B cell (primary cell): Measurements from ENCODE around the gene GATA5. TPM values are rescaled to one million over a fixed set of nuclear protein-coding genes. Genes with fewer than 3 reads are reported as not detected.

Experiments used
- ATAC-seq: fragments of 200-7000 bp; cut with Tn5 transposase; one replicate; pipeline ENCODE4 v1.10.0; 2021; ENCODE audit warnings: low read depth, mild to moderate bottlenecking, moderate number of reproducible peaks, moderate library complexity
- CTCF ChIA-PET: fragments of 350-600 bp; sonication (Branson Sonifier 250); formaldehyde crosslinking; loops from one replicate; lab custom pipeline; 2021; ENCODE audit warnings: antibody characterized with exemption, inconsistent platforms; lab: Charles Lee
- POLR2A ChIA-PET: fragments of 350-600 bp; sonication (Branson Sonifier 250); formaldehyde crosslinking; loops from one replicate; lab custom pipeline; 2021; ENCODE audit warnings: antibody characterized with exemption; lab: Charles Lee
- DNase-seq: peaks from one replicate; pipeline ENCODE4 v3.0.0; 2013
- H2AFZ ChIP-seq: 2 replicates; pipeline ENCODE4 v1.6.1; 2012; ENCODE audit warnings: mild to moderate bottlenecking, low read depth, low read length; ENCODE audit not compliant: insufficient read depth, poor library complexity, severe bottlenecking
- H3K27ac ChIP-seq, 2 donors: 1 replicate in 1 of 2; 2 replicates in 1 of 2; pipeline ENCODE4 v1.5.1; 2012 to 2013; ENCODE audit warnings: low read length in 2 of 2, mild to moderate bottlenecking in 2 of 2, moderate library complexity in 1 of 2
- H3K27me3 ChIP-seq, 4 experiments: fragments of 200-600 bp in 1 of 4; sonication (generic) in 1 of 4; replicated peaks in 1 of 4; 1 replicate in 2 of 4; 2 replicates in 2 of 4; pipeline versions ENCODE4 v1.6.1 to v1.7.0; 2013 to 2016; ENCODE audit warnings: low read length in 3 of 4, mild to moderate bottlenecking in 2 of 4, mixed read lengths in 1 of 4, moderate library complexity in 1 of 4; ENCODE audit not compliant: insufficient read depth in 4 of 4, control insufficient read depth in 3 of 4; ENCODE audit errors: control extremely low read depth in 1 of 4
- H3K36me3 ChIP-seq, 2 experiments: replicated peaks in 1 of 2; 1 replicate in 1 of 2; 2 replicates in 1 of 2; pipeline versions ENCODE4 v1.6.1 to v1.7.1; 2013; ENCODE audit warnings: low read length in 1 of 2; ENCODE audit not compliant: insufficient read depth in 2 of 2, control insufficient read depth in 1 of 2; ENCODE audit errors: control extremely low read depth in 1 of 2, extremely low read depth in 1 of 2
- H3K4me1 ChIP-seq, 2 donors: fragments of 200-600 bp in 1 of 2; sonication (generic) in 1 of 2; 1 replicate in 1 of 2; 2 replicates in 1 of 2; pipeline versions ENCODE4 v1.5.1 to v1.6.1; 2013 to 2017; ENCODE audit warnings: low read length in 2 of 2; ENCODE audit not compliant: control insufficient read depth in 2 of 2, insufficient read depth in 2 of 2
- H3K4me2 ChIP-seq: replicated peaks from 2 replicates; pipeline ENCODE3; 2012; ENCODE audit warnings: mild to moderate bottlenecking, low read depth, low read length; ENCODE audit not compliant: poor library complexity, severe bottlenecking
- H3K4me3 ChIP-seq, 5 experiments: fragments of 200-600 bp in 1 of 5; sonication (generic) in 1 of 5; 1 replicate in 3 of 5; 2 replicates in 2 of 5; pipeline versions ENCODE4 v1.5.1 to v1.7.0; 2011 to 2016; ENCODE audit warnings: low read length in 4 of 5, mild to moderate bottlenecking in 4 of 5, low read depth in 2 of 5, control low read depth in 1 of 5, moderate library complexity in 1 of 5; ENCODE audit not compliant: insufficient read depth in 1 of 5; ENCODE audit errors: control extremely low read depth in 1 of 5, extremely low read depth in 1 of 5
- H3K79me2 ChIP-seq: fragments of 200-600 bp; sonication (generic); one replicate; pipeline ENCODE4 v1.6.0; 2016; ENCODE audit warnings: low read length; ENCODE audit not compliant: control insufficient read depth, insufficient read depth
- H3K9ac ChIP-seq: fragments of 200-600 bp; sonication (generic); 2 replicates; pipeline ENCODE4 v1.6.1; 2017; ENCODE audit warnings: mild to moderate bottlenecking, low read length, moderate library complexity
- H3K9me3 ChIP-seq, 3 donors: one replicate each; pipeline versions ENCODE4 v1.6.1 to v1.7.1; 2013; ENCODE audit warnings: low read length in 2 of 3; ENCODE audit not compliant: control insufficient read depth in 2 of 3, insufficient read depth in 1 of 3; ENCODE audit errors: control extremely low read depth in 1 of 3
- H4K20me1 ChIP-seq: 2 replicates; pipeline ENCODE4 v1.6.0; 2012; ENCODE audit warnings: mild to moderate bottlenecking, low read length; ENCODE audit not compliant: insufficient read depth, control insufficient read depth, poor library complexity, severe bottlenecking
- H3K27ac Mint-ChIP-seq: one replicate; pipeline ENCODE4 v1.8.0; 2021; ENCODE audit warnings: mixed read lengths
- H3K27me3 Mint-ChIP-seq: one replicate; pipeline ENCODE4 v1.8.0; 2021; ENCODE audit warnings: mixed read lengths
- H3K4me1 Mint-ChIP-seq: one replicate; pipeline ENCODE4 v1.8.0; 2021; ENCODE audit warnings: mixed read lengths
- H3K4me3 Mint-ChIP-seq: one replicate; pipeline ENCODE4 v1.8.0; 2021; ENCODE audit warnings: mixed read lengths
- H3K9me3 Mint-ChIP-seq: one replicate; pipeline ENCODE4 v1.8.0; 2022; ENCODE audit warnings: mixed read lengths; ENCODE audit not compliant: insufficient read depth
- CTCF ChIP-seq: fragments of 200-600 bp; IDR thresholded peaks from one replicate; pipeline ENCODE4 v1.8.0; 2022; ENCODE audit warnings: antibody characterized with exemption, mild to moderate bottlenecking
- EZH2 ChIP-seq: IDR thresholded peaks from 2 replicates; pipeline ENCODE4 v1.6.1; 2012; ENCODE audit warnings: borderline replicate concordance, low read depth, mild to moderate bottlenecking, moderate library complexity, low read length; ENCODE audit not compliant: insufficient read depth, poor library complexity, severe bottlenecking
- WGBS: methylation state at CpG from one replicate; pipeline ENCODE4 v1.1.5; 2013; ENCODE audit warnings: missing lambda C conversion rate; ENCODE audit not compliant: insufficient coverage; 5-methylcytosine and 5-hydroxymethylcytosine counted together
- intact Hi-C: fragments of 100-400 bp; cut with micrococcal nuclease; formaldehyde crosslinking; loops from one replicate; pipeline ENCODE4 v1.10.0; 2022
- polyA plus RNA-seq: library from polyadenylated mRNA; depleted of rRNA; stranded (reverse); fragments of >200 nt; gene quantifications from 2 replicates; pipeline ENCODE4 v1.2.3, GENCODE V29; 2012
- total RNA-seq, 2 donors: library from RNA; stranded (reverse); fragments of 120-200 nt in 1 of 2; gene quantifications; 1 replicate in 1 of 2; 2 replicates in 1 of 2; pipeline versions ENCODE4 v1.2.3 to v1.2.4, GENCODE V29; 2013 to 2022

The GATA5 gene
- total and polyA plus RNA-seq, 2 donors (not counting 1 experiment from before 2014, with no cell fraction given): not detected

GRCh38 chr20:62506791-62507190 is 31.0 kb upstream of the GATA5 start:
- 96% methylated on average over 15 of the region's 16 CpGs for WGBS
- TF ChIP-seq CTCF (no peak), EZH2 (no peak)

GRCh38 chr20:62506087-62506486 is 30.3 kb upstream of the GATA5 start:
- H3K9me3 Mint-ChIP-seq: peaks cover 4% of the 10 kb centered on the region
- no peaks in the 10 kb centered on the region for H3K9me3 ChIP-seq
- no peak overlapping the region for H3K27ac Mint-ChIP-seq
- H3K4me3 Mint-ChIP-seq: no peak overlapping the region
- no peaks in the 10 kb centered on the region for H4K20me1 ChIP-seq
- TF ChIP-seq EZH2 (no peak), CTCF (no peak)
- H3K4me2 ChIP-seq: no peak overlapping the region
- no peak overlapping the region for H2AFZ ChIP-seq
- DNase-seq: no peak
- no peaks in the 10 kb centered on the region for H3K79me2 ChIP-seq
- 92% methylated on average over 4 of the region's 9 CpGs for WGBS
- H3K27me3 ChIP-seq: no peaks in the 10 kb centered on the region
- no peak overlapping the region for H3K27ac ChIP-seq
- H3K9ac ChIP-seq: no peak overlapping the region
- ChIA-PET POLR2A (no interaction called here), CTCF (interaction anchor here (1.7 kb wide), 1 partner anchor 111 kb away, joined by 6 read pairs; no protein-coding TSS in a partner anchor)
- no peak overlapping the region for H3K4me3 ChIP-seq
- peaks cover 16% of the 10 kb centered on the region for H3K4me1 Mint-ChIP-seq
- no peaks in the 10 kb centered on the region for H3K36me3 ChIP-seq
- no peaks in the 10 kb centered on the region for H3K27me3 Mint-ChIP-seq
- intact Hi-C loops: no loop called here
- ATAC-seq: no peak
- peaks cover 10 to 14% of the 10 kb centered on the region in 2 donors for H3K4me1 ChIP-seq

More at GRCh38 chr20:62506791-62507190, 31.0 kb upstream of the GATA5 start:
- intact Hi-C loops: no loop called here
- Mint-ChIP-seq H3K4me1 (peaks cover 8% of the 10 kb centered on the region), H3K27ac (no peak overlapping the region), H3K9me3 (peaks cover 4% of the 10 kb centered on the region), H3K4me3 (no peak overlapping the region), H3K27me3 (no peaks in the 10 kb centered on the region)
- Histone ChIP-seq H3K27me3 (peaks cover 0 to 1% (median under 1%) of the 10 kb centered on the region in 4 experiments), H2AFZ (no peak overlapping the region), H3K9ac (no peak overlapping the region), H3K4me3 (no peak overlapping the region), H3K79me2 (no peaks in the 10 kb centered on the region), H3K36me3 (no peaks in the 10 kb centered on the region), H3K4me1 (peaks cover 5 to 8% of the 10 kb centered on the region in 2 donors), H3K4me2 (no peak overlapping the region), H3K9me3 (no peaks in the 10 kb centered on the region), H3K27ac (no peak overlapping the region), H4K20me1 (no peaks in the 10 kb centered on the region)
- DNase-seq (no peak), ATAC-seq (no peak)
- POLR2A ChIA-PET: no interaction called here
- CTCF ChIA-PET: no interaction called here
